Tibial nerve (tissue), 4 donors: ENCODE data around the gene OPCML.

Source experiments
- EP300 ChIP-seq, 2 donors: sonication (generic); formaldehyde crosslinking; IDR thresholded peaks; one replicate each; pipeline ENCODE4 v1.6.1; 2017; ENCODE audit warnings: antibody characterized with exemption in 2 of 2, mild to moderate bottlenecking in 1 of 2
- POLR2A ChIP-seq, 2 donors: fragments of 450-650 bp; IDR thresholded peaks; one replicate each; pipeline ENCODE4 v1.6.1; 2017; ENCODE audit warnings: antibody characterized with exemption in 2 of 2, mild to moderate bottlenecking in 2 of 2, moderate library complexity in 2 of 2
- TF ChIP-seq, protein P1 (sequence below), 5 experiments: fragments of 200-600 bp in 3 of 5; fragments of 450-650 bp in 2 of 5; sonication (generic) in 3 of 5; IDR thresholded peaks; one replicate each; pipeline ENCODE4 v1.5.1; 2016 to 2019; ENCODE audit warnings: antibody characterized with exemption in 5 of 5, mild to moderate bottlenecking in 3 of 5, moderate library complexity in 2 of 5

DNA sequence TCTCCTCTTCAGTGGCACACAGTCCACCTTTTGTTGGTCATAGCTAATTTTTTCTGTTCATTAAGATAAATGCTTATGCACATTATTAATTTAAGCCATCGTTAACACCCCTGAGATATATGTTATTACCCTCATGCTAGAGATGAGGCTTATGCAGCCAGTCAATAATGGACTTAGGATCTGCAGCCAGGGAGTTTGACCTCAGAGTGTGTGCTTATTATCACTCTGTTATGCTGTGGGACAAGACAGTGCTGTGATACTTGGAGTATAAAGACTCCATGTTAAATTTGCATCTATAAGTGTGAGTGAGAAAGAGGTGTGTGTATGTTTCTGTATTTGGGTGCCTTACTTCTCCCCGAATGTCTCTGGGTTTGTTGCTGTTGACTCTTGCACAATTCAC lies 969.3 kb downstream of the OPCML start:
- no peak for TF ChIP-seq POLR2A (IDR thresholded peaks at IDR 0.05)
- TF ChIP-seq, protein P1, sequence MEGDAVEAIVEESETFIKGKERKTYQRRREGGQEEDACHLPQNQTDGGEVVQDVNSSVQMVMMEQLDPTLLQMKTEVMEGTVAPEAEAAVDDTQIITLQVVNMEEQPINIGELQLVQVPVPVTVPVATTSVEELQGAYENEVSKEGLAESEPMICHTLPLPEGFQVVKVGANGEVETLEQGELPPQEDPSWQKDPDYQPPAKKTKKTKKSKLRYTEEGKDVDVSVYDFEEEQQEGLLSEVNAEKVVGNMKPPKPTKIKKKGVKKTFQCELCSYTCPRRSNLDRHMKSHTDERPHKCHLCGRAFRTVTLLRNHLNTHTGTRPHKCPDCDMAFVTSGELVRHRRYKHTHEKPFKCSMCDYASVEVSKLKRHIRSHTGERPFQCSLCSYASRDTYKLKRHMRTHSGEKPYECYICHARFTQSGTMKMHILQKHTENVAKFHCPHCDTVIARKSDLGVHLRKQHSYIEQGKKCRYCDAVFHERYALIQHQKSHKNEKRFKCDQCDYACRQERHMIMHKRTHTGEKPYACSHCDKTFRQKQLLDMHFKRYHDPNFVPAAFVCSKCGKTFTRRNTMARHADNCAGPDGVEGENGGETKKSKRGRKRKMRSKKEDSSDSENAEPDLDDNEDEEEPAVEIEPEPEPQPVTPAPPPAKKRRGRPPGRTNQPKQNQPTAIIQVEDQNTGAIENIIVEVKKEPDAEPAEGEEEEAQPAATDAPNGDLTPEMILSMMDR (IDR thresholded peaks at IDR 0.05), result no peak
- TF ChIP-seq EP300 (IDR thresholded peaks at IDR 0.05), result no peak
